Uterus (tissue), 4 donors: ENCODE data around the gene PRPF38A. TPM values are rescaled to one million over a fixed set of nuclear protein-coding genes. Genes with fewer than 3 reads are reported as not detected.

ENCODE experiments used
- DNase-seq, 2 donors: peaks; one replicate each; pipeline ENCODE4 v3.0.0-alpha.2; 2019 to 2020
- H3K27ac ChIP-seq, 2 donors: fragments of 200-600 bp; sonication (generic); 1 replicate in 1 of 2; 2 replicates in 1 of 2; pipeline ENCODE4 v1.5.1; 2016 to 2018
- H3K27me3 ChIP-seq, 2 donors: fragments of 200-600 bp; sonication (generic); one replicate each; pipeline ENCODE4 v1.5.1; 2018 to 2019; ENCODE audit warnings: control low read depth in 1 of 2
- H3K36me3 ChIP-seq, 2 donors: fragments of 200-600 bp; sonication (generic); one replicate each; pipeline ENCODE4 v1.5.1; 2019; ENCODE audit warnings: control low read depth in 1 of 2
- H3K4me1 ChIP-seq, 2 donors: fragments of 200-600 bp; sonication (generic); one replicate each; pipeline ENCODE4 v1.5.1; 2018 to 2019; ENCODE audit warnings: control low read depth in 1 of 2
- H3K4me3 ChIP-seq, 2 donors: fragments of 200-600 bp; sonication (generic); 1 replicate in 1 of 2; 2 replicates in 1 of 2; pipeline ENCODE4 v1.5.1; 2018 to 2019; ENCODE audit warnings: mild to moderate bottlenecking in 1 of 2
- H3K9me3 ChIP-seq, 2 donors: fragments of 200-600 bp; sonication (generic); one replicate each; pipeline ENCODE4 v1.5.1; 2019; ENCODE audit warnings: control low read depth in 1 of 2
- CTCF ChIP-seq, 4 experiments: fragments of 200-600 bp in 2 of 4; fragments of 450-650 bp in 2 of 4; sonication (generic) in 2 of 4; IDR thresholded peaks; one replicate each; pipeline ENCODE4 v1.5.1; 2016 to 2019; ENCODE audit warnings: antibody characterized with exemption in 4 of 4, mild to moderate bottlenecking in 2 of 4, moderate library complexity in 1 of 4
- POLR2A ChIP-seq, 2 donors: fragments of 450-650 bp; IDR thresholded peaks; one replicate each; pipeline ENCODE4 v1.6.1; 2016; ENCODE audit warnings: antibody characterized with exemption in 2 of 2, mild to moderate bottlenecking in 1 of 2, moderate library complexity in 1 of 2
- intact Hi-C: fragments of 100-400 bp; cut with DNase I; formaldehyde crosslinking; loops from one replicate; pipeline ENCODE4 v1.15.1; 2023; ENCODE audit warnings: low total_unique reads
- total RNA-seq, 4 donors: library from RNA; depleted of rRNA in 3 of 4; stranded (reverse); fragments of >200 nt in 3 of 4; gene quantifications; one replicate each; pipeline versions ENCODE4 v1.1.0 to v1.2.4, GENCODE V29; 2014 to 2023
- donor health status: DM: yes; HTN: yes; CAD: no.

PRPF38A gene
- total RNA-seq, 4 donors from 2014 or later, result 4.6 to 58.2 (median 30.7) TPM

GRCh38 chr1:52357397-52357796 lies 47.0 kb upstream of the PRPF38A start:
- no peak for DNase-seq
- Histone ChIP-seq H3K9me3 (no peaks in the 10 kb centered on the region), H3K27ac (no peak overlapping the region), H3K27me3 (no peaks in the 10 kb centered on the region), H3K4me1 (no peaks in the 10 kb centered on the region), H3K4me3 (no peak overlapping the region), H3K36me3 (no peaks in the 10 kb centered on the region)
- no peak for TF ChIP-seq POLR2A (IDR thresholded peaks at IDR 0.05)
- TF ChIP-seq CTCF (IDR thresholded peaks at IDR 0.05), result no peak
- intact Hi-C loops, result no loop called here

GRCh38 chr1:52358851-52359497 lies 45.4 kb upstream of the PRPF38A start:
- no peaks in the 10 kb centered on the region for H3K9me3 ChIP-seq
- no peaks in the 10 kb centered on the region for H3K4me1 ChIP-seq
- no peak overlapping the region for H3K4me3 ChIP-seq
- H3K36me3 ChIP-seq, result no peaks in the 10 kb centered on the region
- H3K27ac ChIP-seq, result no peak overlapping the region
- no peak for TF ChIP-seq POLR2A (IDR thresholded peaks at IDR 0.05)
- TF ChIP-seq CTCF (IDR thresholded peaks at IDR 0.05), result no peak
- H3K27me3 ChIP-seq, result no peaks in the 10 kb centered on the region
- no peak for DNase-seq
- intact Hi-C loops, result no loop called here

- H3K4me1 ChIP-seq, result no peaks in the 10 kb centered on the region
- no peak overlapping the region for H3K4me3 ChIP-seq
- DNase-seq, result no peak
- no peaks in the 10 kb centered on the region for H3K9me3 ChIP-seq
- H3K27me3 ChIP-seq, result no peaks in the 10 kb centered on the region
- no peaks in the 10 kb centered on the region for H3K36me3 ChIP-seq
- no peak overlapping the region for H3K27ac ChIP-seq
- intact Hi-C loops, result no loop called here
- TF ChIP-seq POLR2A (IDR thresholded peaks at IDR 0.05), result no peak
- TF ChIP-seq CTCF (IDR thresholded peaks at IDR 0.05), result no peak
These were observed 44.5 kb upstream of the PRPF38A start for GRCh38 chr1:52359676-52360594.

GRCh38 chr1:52360595-52360968 lies 43.8 kb upstream of the PRPF38A start:
- Histone ChIP-seq H3K4me3 (no peak overlapping the region), H3K27ac (no peak overlapping the region), H3K9me3 (no peaks in the 10 kb centered on the region), H3K36me3 (no peaks in the 10 kb centered on the region), H3K4me1 (no peaks in the 10 kb centered on the region), H3K27me3 (no peaks in the 10 kb centered on the region)
- DNase-seq, result no peak
- intact Hi-C loops, result no loop called here
- no peak for TF ChIP-seq POLR2A (IDR thresholded peaks at IDR 0.05)

GRCh38 chr1:52364235-52364839 lies 40.1 kb upstream of the PRPF38A start:
- TF ChIP-seq CTCF (IDR thresholded peaks at IDR 0.05), result no peak
- TF ChIP-seq POLR2A (IDR thresholded peaks at IDR 0.05), result no peak
- no peak for DNase-seq
- Histone ChIP-seq H3K4me1 (no peaks in the 10 kb centered on the region), H3K27me3 (no peaks in the 10 kb centered on the region), H3K36me3 (no peaks in the 10 kb centered on the region), H3K9me3 (no peaks in the 10 kb centered on the region), H3K4me3 (no peak overlapping the region), H3K27ac (peak overlapping the region in 1 of 2 donors; percentile 82)
- intact Hi-C loops, result no loop called here
